GM06990 (cell line): ENCODE data around the gene PVALB.

ENCODE experiments used
- DNase-seq: peaks from one replicate; pipeline ENCODE4 v3.0.0-alpha.2; 2011; ENCODE audit not compliant: insufficient read length; ENCODE audit errors: extremely low read depth
- H3K27me3 ChIP-seq: replicated peaks from 2 replicates; pipeline ENCODE4 v1.6.0; 2011; ENCODE audit warnings: low read length; ENCODE audit not compliant: control insufficient read depth, insufficient read depth
- H3K36me3 ChIP-seq: 2 replicates; pipeline ENCODE4 v1.5.1; 2011; ENCODE audit warnings: low read length; ENCODE audit not compliant: control insufficient read depth, insufficient read depth
- H3K4me3 ChIP-seq: replicated peaks from 2 replicates; pipeline ENCODE4 v1.5.1; 2011; ENCODE audit warnings: low read depth, mild to moderate bottlenecking, control low read depth, low read length
- TF ChIP-seq, protein P1 (sequence below): IDR thresholded peaks from 2 replicates; pipeline ENCODE4 v1.5.1; 2011; ENCODE audit warnings: low read length, control low read depth, mild to moderate bottlenecking, inconsistent platforms; ENCODE audit not compliant: insufficient read depth, poor library complexity, severe bottlenecking

The PVALB gene

DNA sequence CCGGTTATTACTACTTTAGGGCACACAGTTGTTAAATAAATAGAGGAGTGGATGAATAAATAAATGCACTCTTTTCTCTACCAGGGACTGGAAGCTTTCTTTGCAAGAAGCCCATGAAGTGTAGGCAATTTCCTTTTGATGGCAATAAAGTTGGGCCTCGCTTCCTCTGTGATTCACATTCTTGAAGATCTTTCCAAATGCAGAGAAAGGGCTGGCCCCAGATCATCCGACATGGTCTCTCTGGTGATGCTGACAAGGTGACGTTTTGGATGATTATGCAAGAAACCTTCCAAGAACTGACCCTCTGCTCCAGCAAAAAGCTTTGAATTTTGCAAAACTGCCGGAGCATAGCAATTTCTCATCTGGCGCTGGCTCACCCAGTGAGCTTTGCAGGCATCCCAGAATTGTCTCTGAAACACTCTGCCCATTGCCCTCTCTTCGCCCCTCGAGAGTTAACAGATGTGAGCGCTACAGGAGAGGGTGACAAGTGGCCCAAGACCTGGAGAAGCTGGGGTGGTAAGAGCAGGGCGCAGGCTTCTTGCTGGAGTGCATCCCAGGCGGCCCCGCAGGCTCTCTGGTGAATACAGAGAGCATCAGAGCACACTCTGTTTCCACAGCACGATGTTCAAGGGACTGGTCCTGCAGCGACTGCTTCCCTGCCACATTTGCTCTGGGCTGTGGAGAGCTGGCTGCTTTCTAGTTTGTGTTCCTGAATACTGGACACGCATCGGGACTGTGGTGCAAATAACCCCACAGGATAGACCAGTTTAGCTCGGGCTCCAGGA lies 29.4 kb downstream of the PVALB start:
- H3K36me3 ChIP-seq, result no peaks in the 10 kb centered on the region
- H3K4me3 ChIP-seq, result no peak overlapping the region
- TF ChIP-seq, protein P1, sequence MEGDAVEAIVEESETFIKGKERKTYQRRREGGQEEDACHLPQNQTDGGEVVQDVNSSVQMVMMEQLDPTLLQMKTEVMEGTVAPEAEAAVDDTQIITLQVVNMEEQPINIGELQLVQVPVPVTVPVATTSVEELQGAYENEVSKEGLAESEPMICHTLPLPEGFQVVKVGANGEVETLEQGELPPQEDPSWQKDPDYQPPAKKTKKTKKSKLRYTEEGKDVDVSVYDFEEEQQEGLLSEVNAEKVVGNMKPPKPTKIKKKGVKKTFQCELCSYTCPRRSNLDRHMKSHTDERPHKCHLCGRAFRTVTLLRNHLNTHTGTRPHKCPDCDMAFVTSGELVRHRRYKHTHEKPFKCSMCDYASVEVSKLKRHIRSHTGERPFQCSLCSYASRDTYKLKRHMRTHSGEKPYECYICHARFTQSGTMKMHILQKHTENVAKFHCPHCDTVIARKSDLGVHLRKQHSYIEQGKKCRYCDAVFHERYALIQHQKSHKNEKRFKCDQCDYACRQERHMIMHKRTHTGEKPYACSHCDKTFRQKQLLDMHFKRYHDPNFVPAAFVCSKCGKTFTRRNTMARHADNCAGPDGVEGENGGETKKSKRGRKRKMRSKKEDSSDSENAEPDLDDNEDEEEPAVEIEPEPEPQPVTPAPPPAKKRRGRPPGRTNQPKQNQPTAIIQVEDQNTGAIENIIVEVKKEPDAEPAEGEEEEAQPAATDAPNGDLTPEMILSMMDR, result no peak
- DNase-seq, result no peak
- no peaks in the 10 kb centered on the region; the same call in none of the 2 replicates for H3K27me3 ChIP-seq

DNA sequence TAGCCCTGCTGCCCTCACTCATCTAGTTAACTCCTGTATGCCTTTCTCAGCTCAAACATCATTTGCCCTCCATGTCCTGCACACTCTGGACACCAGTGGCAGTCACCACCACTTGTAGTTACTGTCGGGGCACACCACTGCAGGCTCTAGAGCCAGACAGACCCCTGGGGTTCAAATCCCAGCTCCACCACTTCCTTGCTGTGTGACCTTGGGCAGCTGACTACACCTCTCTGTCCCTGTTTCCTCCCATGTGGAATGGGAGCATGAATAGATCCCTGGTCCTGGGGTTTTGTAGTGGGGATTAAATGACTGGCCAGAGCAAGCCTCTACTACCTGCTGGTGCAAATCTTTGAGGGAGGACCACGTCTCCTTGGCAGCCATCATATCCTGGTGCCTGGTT lies 33.1 kb downstream of the PVALB start:
- TF ChIP-seq, protein P1, result no peak
- H3K27me3 ChIP-seq, result no peaks in the 10 kb centered on the region; the same call in none of the 2 replicates
- DNase-seq, result no peak
- H3K4me3 ChIP-seq, result no peak overlapping the region
- no peaks in the 10 kb centered on the region for H3K36me3 ChIP-seq

DNA sequence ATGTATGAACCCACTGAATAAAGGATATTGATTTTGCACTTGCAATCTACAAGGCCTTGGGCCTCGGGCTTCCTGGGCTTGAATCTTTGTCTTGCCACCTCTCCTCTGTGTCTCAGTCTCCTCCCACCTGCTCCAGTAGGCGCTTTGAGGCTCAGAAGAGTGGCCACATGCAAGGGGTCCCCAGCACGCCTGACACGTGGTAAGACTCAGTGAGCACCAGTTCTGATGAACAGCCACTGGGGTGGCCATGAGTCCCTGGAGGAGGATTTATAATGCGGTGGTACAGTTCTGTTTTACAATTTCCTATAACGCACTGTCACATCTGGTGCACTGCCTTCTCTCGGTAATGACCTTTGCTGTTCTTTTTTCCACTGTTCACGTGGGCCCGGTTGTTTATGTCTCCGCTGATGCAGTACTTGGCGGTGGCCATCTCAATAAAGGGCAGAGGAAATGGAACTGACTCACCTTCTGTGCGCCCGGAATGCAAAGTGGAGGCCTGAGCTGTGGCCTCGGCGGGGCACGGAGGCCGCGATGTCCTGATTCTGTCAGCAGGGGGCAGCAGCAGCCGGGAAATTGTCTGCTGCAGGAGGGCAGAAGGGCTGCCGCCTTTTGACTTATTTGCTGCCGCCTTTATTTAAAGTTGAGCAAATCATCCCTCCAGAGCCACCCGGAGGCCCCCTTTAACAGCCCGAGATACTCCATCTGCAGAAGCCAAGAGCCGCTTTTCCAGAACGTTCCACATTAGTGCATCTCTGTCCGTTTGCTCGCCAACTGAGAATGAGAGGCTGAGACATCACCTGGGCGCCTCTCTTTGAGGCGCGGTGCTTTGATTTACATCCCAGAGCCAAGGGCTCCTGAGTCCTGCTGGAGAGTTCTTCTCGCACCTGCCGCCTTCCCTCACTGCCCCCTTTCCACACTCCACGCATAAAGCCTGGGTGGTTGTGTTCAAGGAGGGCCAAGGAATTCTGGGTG lies 34.9 kb downstream of the PVALB start:
- TF ChIP-seq, protein P1, result peak; percentile 94
- H3K27me3 ChIP-seq, result no peaks in the 10 kb centered on the region; the same call in none of the 2 replicates
- no peak overlapping the region for H3K4me3 ChIP-seq
- peak; percentile 86 for DNase-seq
- H3K36me3 ChIP-seq, result no peaks in the 10 kb centered on the region

DNA sequence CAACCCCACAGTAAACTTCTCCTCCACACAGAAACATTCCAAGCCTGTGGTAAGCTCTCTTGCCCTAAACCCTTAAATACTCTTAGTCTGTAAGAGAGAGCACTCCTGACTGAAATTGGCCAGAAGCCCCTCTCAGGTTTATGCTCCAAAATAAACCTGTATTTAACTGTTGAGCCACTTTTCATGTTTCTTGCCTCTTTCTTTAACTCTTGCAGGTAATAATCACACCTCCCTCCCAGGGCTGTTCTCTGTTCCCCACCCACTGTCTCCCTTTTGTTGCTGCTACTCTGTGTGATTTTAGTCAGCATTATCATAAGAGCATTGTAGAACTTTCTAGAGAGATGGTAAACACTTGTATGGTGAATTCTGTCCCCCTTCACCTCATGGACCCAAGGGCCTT lies 38.8 kb downstream of the PVALB start:
- H3K27me3 ChIP-seq, result no peaks in the 10 kb centered on the region
- H3K4me3 ChIP-seq, result no peak overlapping the region
- H3K36me3 ChIP-seq, result no peaks in the 10 kb centered on the region
- TF ChIP-seq, protein P1, result no peak
- no peak for DNase-seq

DNA sequence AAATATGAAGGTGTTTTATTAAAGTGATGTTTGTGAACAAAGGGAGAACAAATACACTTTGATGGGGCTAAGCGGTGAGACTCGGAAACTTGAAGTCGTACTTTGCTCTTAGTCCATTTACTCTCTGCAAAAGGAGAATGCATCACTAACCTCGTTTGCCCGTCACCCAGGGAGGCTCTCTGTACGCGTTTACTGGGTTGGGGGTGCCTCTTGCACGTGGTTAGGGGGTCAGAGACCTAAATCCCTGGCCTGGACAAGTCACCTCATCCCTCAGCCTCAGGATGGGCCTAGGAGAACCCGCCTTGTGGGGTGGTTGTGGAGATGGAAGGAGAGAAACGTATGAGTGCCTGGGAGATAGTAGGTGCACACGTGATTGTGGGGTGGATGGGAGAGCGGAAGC lies 40.1 kb downstream of the PVALB start:
- DNase-seq, result no peak
- H3K36me3 ChIP-seq, result no peaks in the 10 kb centered on the region; the same call in 1 of the 2 replicates
- TF ChIP-seq, protein P1, result no peak
- H3K4me3 ChIP-seq, result no peak overlapping the region; the same call in 1 of the 2 replicates
- no peaks in the 10 kb centered on the region for H3K27me3 ChIP-seq
